Panc1 (cell line): ENCODE results near the gene LLGL1.

Experiments used
- POLR2AphosphoS5 ChIP-seq: IDR thresholded peaks from 2 replicates; pipeline ENCODE4 v1.6.1; 2012; ENCODE audit warnings: mild to moderate bottlenecking, low read depth, low read length, moderate library complexity
- TCF7L2 ChIP-seq: IDR thresholded peaks from 2 replicates; pipeline ENCODE4 v1.6.1; 2011; ENCODE audit warnings: mild to moderate bottlenecking, low read depth, low read length, inconsistent platforms
- TF ChIP-seq, protein P1 (sequence below): fragments of 450-650 bp; IDR thresholded peaks from 2 replicates; pipeline ENCODE4 v1.5.1; 2017; ENCODE audit warnings: mild to moderate bottlenecking

DNA sequence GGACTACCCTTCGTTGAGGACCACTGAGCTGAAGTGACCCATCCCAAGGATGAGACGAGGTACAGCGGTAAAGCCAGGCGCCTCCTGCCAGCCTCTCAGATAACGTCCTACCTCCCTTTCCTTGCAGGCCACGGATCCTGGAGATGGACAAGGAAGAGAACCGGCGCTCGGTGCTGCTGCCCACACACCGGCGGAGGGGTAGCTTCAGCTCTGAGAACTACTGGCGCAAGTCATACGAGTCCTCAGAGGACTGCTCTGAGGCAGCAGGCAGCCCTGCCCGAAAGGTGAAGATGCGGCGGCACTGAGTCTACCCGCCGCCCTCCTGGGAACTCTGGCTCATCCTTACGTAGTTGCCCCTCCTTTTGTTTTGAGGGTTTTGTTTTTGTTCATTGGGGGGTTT is 17.3 kb upstream of the LLGL1 start:
- TF ChIP-seq, protein P1, sequence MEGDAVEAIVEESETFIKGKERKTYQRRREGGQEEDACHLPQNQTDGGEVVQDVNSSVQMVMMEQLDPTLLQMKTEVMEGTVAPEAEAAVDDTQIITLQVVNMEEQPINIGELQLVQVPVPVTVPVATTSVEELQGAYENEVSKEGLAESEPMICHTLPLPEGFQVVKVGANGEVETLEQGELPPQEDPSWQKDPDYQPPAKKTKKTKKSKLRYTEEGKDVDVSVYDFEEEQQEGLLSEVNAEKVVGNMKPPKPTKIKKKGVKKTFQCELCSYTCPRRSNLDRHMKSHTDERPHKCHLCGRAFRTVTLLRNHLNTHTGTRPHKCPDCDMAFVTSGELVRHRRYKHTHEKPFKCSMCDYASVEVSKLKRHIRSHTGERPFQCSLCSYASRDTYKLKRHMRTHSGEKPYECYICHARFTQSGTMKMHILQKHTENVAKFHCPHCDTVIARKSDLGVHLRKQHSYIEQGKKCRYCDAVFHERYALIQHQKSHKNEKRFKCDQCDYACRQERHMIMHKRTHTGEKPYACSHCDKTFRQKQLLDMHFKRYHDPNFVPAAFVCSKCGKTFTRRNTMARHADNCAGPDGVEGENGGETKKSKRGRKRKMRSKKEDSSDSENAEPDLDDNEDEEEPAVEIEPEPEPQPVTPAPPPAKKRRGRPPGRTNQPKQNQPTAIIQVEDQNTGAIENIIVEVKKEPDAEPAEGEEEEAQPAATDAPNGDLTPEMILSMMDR: no peak
- no peak for TF ChIP-seq POLR2AphosphoS5
- TF ChIP-seq TCF7L2: no peak
